HEK293T (cell line): Measurements from ENCODE around the gene PRG2.

Source experiments
- BHLHE40 ChIP-seq: fragments of 450-650 bp; IDR thresholded peaks from 2 replicates; pipeline ENCODE4 v1.6.1; 2016; ENCODE audit warnings: mild to moderate bottlenecking, moderate library complexity, borderline replicate concordance
- FOXA1 ChIP-seq: fragments of 450-650 bp; IDR thresholded peaks from 2 replicates; pipeline ENCODE4 v1.6.1; 2016; ENCODE audit warnings: mild to moderate bottlenecking
- FOXK2 ChIP-seq: fragments of 450-650 bp; IDR thresholded peaks from 2 replicates; pipeline ENCODE4 v1.6.1; 2016; ENCODE audit warnings: mild to moderate bottlenecking
- FOXM1 ChIP-seq: fragments of 450-650 bp; IDR thresholded peaks from 2 replicates; pipeline ENCODE4 v1.6.1; 2017; ENCODE audit warnings: mild to moderate bottlenecking, borderline replicate concordance

DNA sequence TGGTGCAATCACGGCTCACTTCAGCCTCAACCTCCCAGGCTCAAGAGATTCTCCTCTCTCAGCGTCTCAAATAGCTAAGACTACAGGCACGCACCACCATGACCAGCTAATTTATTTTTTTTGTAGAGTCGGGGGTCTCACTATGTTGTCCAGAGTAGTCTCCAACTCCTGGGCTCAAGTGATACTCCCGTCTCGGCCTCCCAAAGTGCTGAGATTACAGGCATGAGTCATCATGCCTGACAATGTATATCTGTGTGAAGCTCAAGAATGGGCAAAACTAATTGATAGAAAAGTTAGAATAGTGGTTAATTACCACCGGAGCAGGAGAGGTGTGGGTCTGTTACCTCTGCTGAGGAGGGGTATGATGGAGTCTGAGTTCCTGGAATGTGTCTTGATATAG, 45.6 kb upstream of the PRG2 start:
- TF ChIP-seq FOXK2 (no peak), FOXM1 (no peak), BHLHE40 (no peak), FOXA1 (no peak)
